CD4-positive, alpha-beta T cell (primary cell): ENCODE data around the gene NEK7. TPM values are rescaled to one million over a fixed set of nuclear protein-coding genes. Genes with fewer than 3 reads are reported as not detected.

Experiments used
- ATAC-seq: fragments of 200-7000 bp; cut with Tn5 transposase; one replicate; pipeline ENCODE4 v1.10.0; 2022; ENCODE audit warnings: mild to moderate bottlenecking; ENCODE audit not compliant: poor library complexity
- CTCF ChIA-PET: fragments of 350-600 bp; sonication (Branson Sonifier 250); formaldehyde crosslinking; loops from one replicate; lab custom pipeline; 2021; ENCODE audit warnings: antibody characterized with exemption, inconsistent platforms; lab: Charles Lee
- POLR2A ChIA-PET: fragments of 350-600 bp; sonication (Branson Sonifier 250); formaldehyde crosslinking; loops from one replicate; lab custom pipeline; 2021; ENCODE audit warnings: antibody characterized with exemption, inconsistent platforms; lab: Charles Lee
- DNase-seq, 14 experiments: peaks; one replicate each; pipeline ENCODE4 v3.0.0-alpha.2; 2013 to 2020; ENCODE audit warnings: mixed read lengths in 2 of 14
- H3K27ac ChIP-seq, 2 donors: one replicate each; pipeline versions ENCODE4 v1.5.1 to v1.7.0; 2013; ENCODE audit warnings: low read length in 2 of 2, low read depth in 1 of 2, mild to moderate bottlenecking in 1 of 2
- H3K27me3 ChIP-seq, 2 experiments: 1 replicate in 1 of 2; 2 replicates in 1 of 2; pipeline versions ENCODE4 v1.6.1 to v1.7.0; 2013; ENCODE audit warnings: low read length in 2 of 2, control low read depth in 1 of 2, mild to moderate bottlenecking in 1 of 2, moderate library complexity in 1 of 2; ENCODE audit not compliant: insufficient read depth in 2 of 2, control insufficient read depth in 1 of 2
- H3K36me3 ChIP-seq: one replicate; pipeline ENCODE4 v1.6.1; 2013; ENCODE audit warnings: low read length, control low read depth; ENCODE audit not compliant: insufficient read depth
- H3K4me1 ChIP-seq: one replicate; pipeline ENCODE4 v1.6.1; 2013; ENCODE audit warnings: low read length, control low read depth; ENCODE audit not compliant: insufficient read depth
- H3K4me3 ChIP-seq: one replicate; pipeline ENCODE4 v1.5.1; 2013; ENCODE audit warnings: mild to moderate bottlenecking, low read length, moderate library complexity
- H3K9me3 ChIP-seq, 2 experiments: 1 replicate in 1 of 2; 2 replicates in 1 of 2; pipeline versions ENCODE4 v1.6.1 to v1.7.0; 2013; ENCODE audit warnings: low read length in 2 of 2, mild to moderate bottlenecking in 2 of 2, control low read depth in 1 of 2, moderate library complexity in 1 of 2; ENCODE audit not compliant: control insufficient read depth in 1 of 2, insufficient read depth in 1 of 2
- H3K27ac Mint-ChIP-seq: one replicate; pipeline ENCODE4 v1.8.0; 2020; ENCODE audit warnings: mixed read lengths
- H3K27me3 Mint-ChIP-seq: one replicate; pipeline ENCODE4 v1.8.0; 2021; ENCODE audit warnings: mixed read lengths
- H3K36me3 Mint-ChIP-seq: one replicate; pipeline ENCODE4 v1.8.0; 2021; ENCODE audit warnings: low read depth, mixed read lengths
- H3K4me1 Mint-ChIP-seq: one replicate; pipeline ENCODE4 v1.8.0; 2021; ENCODE audit warnings: low read depth, mixed read lengths
- H3K4me3 Mint-ChIP-seq: one replicate; pipeline ENCODE4 v1.8.0; 2020; ENCODE audit warnings: mild to moderate bottlenecking, mixed read lengths
- H3K9me3 Mint-ChIP-seq: one replicate; pipeline ENCODE4 v1.8.0; 2020; ENCODE audit warnings: mixed read lengths
- intact Hi-C, 2 experiments: fragments of 100-400 bp; cut with DNase I in 1 of 2; cut with micrococcal nuclease in 1 of 2; formaldehyde crosslinking; loops; one replicate each; pipeline versions ENCODE4 v1.15.1 to v1.9.0; 2023 to 2025; cut with DNase I, micrococcal nuclease
- total RNA-seq, 174 experiments: library from RNA in 2 of 174; stranded (reverse) in 2 of 174; gene quantifications; one replicate each; pipeline ENCODE4 v1.2.3 and lab custom pipeline; 2021 to 2026
- TF ChIP-seq, protein P1 (sequence below): fragments of 200-600 bp; IDR thresholded peaks from one replicate; pipeline ENCODE4 v1.8.0; 2022; ENCODE audit warnings: antibody characterized with exemption, mild to moderate bottlenecking

The NEK7 gene
- total RNA-seq, 2 experiments from 2014 or later = 11.8 to 13.0 TPM

GRCh38 chr1:198267056-198267455 lies 110.3 kb downstream of the NEK7 start:
- TF ChIP-seq, protein P1, sequence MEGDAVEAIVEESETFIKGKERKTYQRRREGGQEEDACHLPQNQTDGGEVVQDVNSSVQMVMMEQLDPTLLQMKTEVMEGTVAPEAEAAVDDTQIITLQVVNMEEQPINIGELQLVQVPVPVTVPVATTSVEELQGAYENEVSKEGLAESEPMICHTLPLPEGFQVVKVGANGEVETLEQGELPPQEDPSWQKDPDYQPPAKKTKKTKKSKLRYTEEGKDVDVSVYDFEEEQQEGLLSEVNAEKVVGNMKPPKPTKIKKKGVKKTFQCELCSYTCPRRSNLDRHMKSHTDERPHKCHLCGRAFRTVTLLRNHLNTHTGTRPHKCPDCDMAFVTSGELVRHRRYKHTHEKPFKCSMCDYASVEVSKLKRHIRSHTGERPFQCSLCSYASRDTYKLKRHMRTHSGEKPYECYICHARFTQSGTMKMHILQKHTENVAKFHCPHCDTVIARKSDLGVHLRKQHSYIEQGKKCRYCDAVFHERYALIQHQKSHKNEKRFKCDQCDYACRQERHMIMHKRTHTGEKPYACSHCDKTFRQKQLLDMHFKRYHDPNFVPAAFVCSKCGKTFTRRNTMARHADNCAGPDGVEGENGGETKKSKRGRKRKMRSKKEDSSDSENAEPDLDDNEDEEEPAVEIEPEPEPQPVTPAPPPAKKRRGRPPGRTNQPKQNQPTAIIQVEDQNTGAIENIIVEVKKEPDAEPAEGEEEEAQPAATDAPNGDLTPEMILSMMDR = no peak
- Histone ChIP-seq H3K9me3 (no peaks in the 10 kb centered on the region), H3K4me3 (no peak overlapping the region), H3K27ac (no peak overlapping the region), H3K36me3 (peaks cover 39% of the 10 kb centered on the region), H3K4me1 (no peaks in the 10 kb centered on the region), H3K27me3 (no peaks in the 10 kb centered on the region)
- Mint-ChIP-seq H3K9me3 (no peaks in the 10 kb centered on the region), H3K4me3 (no peak overlapping the region), H3K4me1 (peaks cover 27% of the 10 kb centered on the region), H3K27ac (no peak overlapping the region), H3K36me3 (peaks cover 16% of the 10 kb centered on the region), H3K27me3 (no peaks in the 10 kb centered on the region)
- ATAC-seq = no peak
- ChIA-PET POLR2A (no interaction called here), CTCF (no interaction called here)
- intact Hi-C loops = loop anchor here in 1 of 2 experiments (10.0 kb wide), 2 partner anchors 52 to 342 kb away; no protein-coding TSS in a partner anchor
- DNase-seq = no peak

DNA sequence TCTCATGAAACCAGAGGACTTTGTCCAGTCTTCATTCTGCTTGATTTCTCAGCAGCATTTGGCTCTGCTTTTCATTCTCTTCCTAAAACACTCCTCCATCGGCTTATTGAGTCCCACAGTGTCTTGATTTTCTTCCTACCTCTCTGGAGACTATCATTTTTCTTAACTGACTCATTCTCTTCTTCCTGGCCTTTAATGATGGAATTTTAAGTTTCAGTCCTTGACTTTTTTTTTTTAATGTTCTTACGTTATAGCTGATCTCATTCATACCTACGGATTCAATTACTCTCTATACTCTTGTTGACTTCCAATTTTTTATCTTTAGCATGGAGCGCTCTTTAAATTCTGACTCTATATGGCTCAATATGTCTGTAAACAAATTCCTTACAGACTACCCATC lies 111.1 kb downstream of the NEK7 start:
- intact Hi-C loops = loop anchor here in 1 of 2 experiments (10.0 kb wide), 2 partner anchors 53 to 343 kb away; no protein-coding TSS in a partner anchor
- no peak overlapping the region for H3K4me3 ChIP-seq
- H3K27ac ChIP-seq = no peak overlapping the region
- H3K27me3 Mint-ChIP-seq = no peaks in the 10 kb centered on the region
- H3K9me3 ChIP-seq = no peaks in the 10 kb centered on the region
- no peaks in the 10 kb centered on the region for H3K27me3 ChIP-seq
- no peaks in the 10 kb centered on the region for H3K4me1 ChIP-seq
- H3K9me3 Mint-ChIP-seq = no peaks in the 10 kb centered on the region
- no peak overlapping the region for H3K27ac Mint-ChIP-seq
- POLR2A ChIA-PET = no interaction called here
- TF ChIP-seq, protein P1 = no peak
- CTCF ChIA-PET = no interaction called here
- DNase-seq (no peak), ATAC-seq (no peak)
- no peak overlapping the region for H3K4me3 Mint-ChIP-seq
- peaks cover 39% of the 10 kb centered on the region for H3K36me3 ChIP-seq
- H3K36me3 Mint-ChIP-seq = peaks cover 13% of the 10 kb centered on the region
- peaks cover 31% of the 10 kb centered on the region for H3K4me1 Mint-ChIP-seq

GRCh38 chr1:198268784-198269645 lies 112.2 kb downstream of the NEK7 start:
- intact Hi-C loops = loop anchor here in 1 of 2 experiments (10.0 kb wide), 2 partner anchors 54 to 344 kb away; no protein-coding TSS in a partner anchor
- DNase-seq (no peak), ATAC-seq (no peak)
- CTCF ChIA-PET = no interaction called here
- Histone ChIP-seq H3K36me3 (peaks cover 31% of the 10 kb centered on the region), H3K4me3 (no peak overlapping the region), H3K27me3 (no peaks in the 10 kb centered on the region), H3K27ac (no peak overlapping the region), H3K9me3 (no peaks in the 10 kb centered on the region), H3K4me1 (no peaks in the 10 kb centered on the region)
- no peaks in the 10 kb centered on the region for H3K9me3 Mint-ChIP-seq
- no peaks in the 10 kb centered on the region for H3K27me3 Mint-ChIP-seq
- H3K4me1 Mint-ChIP-seq = peaks cover 27% of the 10 kb centered on the region
- H3K27ac Mint-ChIP-seq = no peak overlapping the region
- H3K4me3 Mint-ChIP-seq = no peak overlapping the region
- peaks cover 11% of the 10 kb centered on the region for H3K36me3 Mint-ChIP-seq
- POLR2A ChIA-PET = no interaction called here
- TF ChIP-seq, protein P1 = no peak
